ENCODE measurements around the gene SPPL2C. TPM values are rescaled to one million over a fixed set of nuclear protein-coding genes. Genes with fewer than 3 reads are reported as not detected.
"Not testable (repeated sequence)": the region's sequence is repeated elsewhere in the genome, so short reads cannot be mapped to it uniquely, and the experiment has no call there.

SPPL2C gene
- total RNA-seq, 2 donors from 2014 or later, result not detected

- DNase-seq (ENCODE audit: low spot score in 2 of 2), result no peak
- H3K36me3 Mint-ChIP-seq, result no peaks in the 10 kb centered on the region
- no peak for ATAC-seq
These were observed 13.5 kb downstream of the SPPL2C start for GRCh38 chr17:45857977-45858708.

GRCh38 chr17:45861165-45861564 is 16.5 kb downstream of the SPPL2C start:
- no peak for DNase-seq (ENCODE audit: low spot score in 2 of 2)
- H3K9me3 Mint-ChIP-seq, result no peaks in the 10 kb centered on the region
- no peak for ATAC-seq
- H3K27ac Mint-ChIP-seq, result no peak overlapping the region
- no peaks in the 10 kb centered on the region for H3K36me3 Mint-ChIP-seq

More at GRCh38 chr17:45857977-45858708, 13.5 kb downstream of the SPPL2C start:
- Mint-ChIP-seq H3K9me3 (no peaks in the 10 kb centered on the region), H3K27ac (no peak overlapping the region)

GRCh38 chr17:45862127-45862526 is 17.4 kb downstream of the SPPL2C start:
- H3K9me3 Mint-ChIP-seq; H3K27ac Mint-ChIP-seq; DNase-seq (ENCODE audit: low spot score in 2 of 2); H3K36me3 Mint-ChIP-seq; ATAC-seq: not testable (repeated sequence)

GRCh38 chr17:45863857-45864654 is 19.4 kb downstream of the SPPL2C start:
- no peaks in the 10 kb centered on the region for H3K36me3 Mint-ChIP-seq
- DNase-seq (ENCODE audit: low spot score in 2 of 2), result no peak
- no peaks in the 10 kb centered on the region for H3K9me3 Mint-ChIP-seq
- H3K27ac Mint-ChIP-seq, result no peak overlapping the region
- no peak for ATAC-seq

GRCh38 chr17:45867171-45867570 is 22.5 kb downstream of the SPPL2C start:
- Mint-ChIP-seq H3K27ac (no peak overlapping the region), H3K9me3 (no peaks in the 10 kb centered on the region), H3K36me3 (no peaks in the 10 kb centered on the region)
- DNase-seq (ENCODE audit: low spot score in 2 of 2) (no peak), ATAC-seq (no peak)

GRCh38 chr17:45867702-45868101 is 23.0 kb downstream of the SPPL2C start:
- ATAC-seq (no peak), DNase-seq (ENCODE audit: low spot score in 2 of 2) (no peak)
- Mint-ChIP-seq H3K9me3 (no peaks in the 10 kb centered on the region), H3K27ac (no peak overlapping the region), H3K36me3 (no peaks in the 10 kb centered on the region)

- H3K36me3 Mint-ChIP-seq, result no peaks in the 10 kb centered on the region
- H3K27ac Mint-ChIP-seq, result no peak overlapping the region
- no peaks in the 10 kb centered on the region for H3K9me3 Mint-ChIP-seq
- ATAC-seq, result no peak
- DNase-seq (ENCODE audit: low spot score in 2 of 2), result no peak
These were observed 23.6 kb downstream of the SPPL2C start for GRCh38 chr17:45868276-45868675.

- no peaks in the 10 kb centered on the region for H3K36me3 Mint-ChIP-seq
- no peaks in the 10 kb centered on the region for H3K9me3 Mint-ChIP-seq
- DNase-seq (ENCODE audit: low spot score in 2 of 2) (no peak), ATAC-seq (no peak)
- H3K27ac Mint-ChIP-seq, result no peak overlapping the region
These were observed 25.1 kb downstream of the SPPL2C start for GRCh38 chr17:45869676-45870341.

- no peak for ATAC-seq
- Mint-ChIP-seq H3K36me3 (no peaks in the 10 kb centered on the region), H3K27ac (no peak overlapping the region), H3K9me3 (no peaks in the 10 kb centered on the region)
- no peak for DNase-seq (ENCODE audit: low spot score in 2 of 2)
These were observed 25.8 kb downstream of the SPPL2C start for GRCh38 chr17:45870342-45870974.

GRCh38 chr17:45871718-45872117 is 27.0 kb downstream of the SPPL2C start:
- ATAC-seq (peak; percentile 30 to 44), DNase-seq (ENCODE audit: low spot score in 2 of 2) (no peak)
- no peak overlapping the region for H3K27ac Mint-ChIP-seq
- H3K36me3 Mint-ChIP-seq, result no peaks in the 10 kb centered on the region
- no peaks in the 10 kb centered on the region for H3K9me3 Mint-ChIP-seq

GRCh38 chr17:45873728-45874127 is 29.0 kb downstream of the SPPL2C start:
- ATAC-seq, result peak; percentile 79 to 87
- DNase-seq (ENCODE audit: low spot score in 2 of 2), result peak in 1 of 2 donors; percentile 20
- no peak overlapping the region for H3K27ac Mint-ChIP-seq
- no peaks in the 10 kb centered on the region for H3K36me3 Mint-ChIP-seq
- H3K9me3 Mint-ChIP-seq, result no peaks in the 10 kb centered on the region

- Mint-ChIP-seq H3K9me3 (no peaks in the 10 kb centered on the region), H3K27ac (no peak overlapping the region), H3K36me3 (no peaks in the 10 kb centered on the region)
- ATAC-seq (no peak), DNase-seq (ENCODE audit: low spot score in 2 of 2) (no peak)
These were observed 29.5 kb downstream of the SPPL2C start for GRCh38 chr17:45874151-45874550.

GRCh38 chr17:45876539-45876938 is 31.9 kb downstream of the SPPL2C start:
- DNase-seq (ENCODE audit: low spot score in 2 of 2) (no peak), ATAC-seq (no peak)
- H3K9me3 Mint-ChIP-seq, result no peaks in the 10 kb centered on the region
- no peaks in the 10 kb centered on the region for H3K36me3 Mint-ChIP-seq
- no peak overlapping the region for H3K27ac Mint-ChIP-seq

- Mint-ChIP-seq H3K36me3 (no peaks in the 10 kb centered on the region), H3K27ac (no peak overlapping the region), H3K9me3 (no peaks in the 10 kb centered on the region)
- ATAC-seq (no peak), DNase-seq (ENCODE audit: low spot score in 2 of 2) (no peak)
These were observed 32.8 kb downstream of the SPPL2C start for GRCh38 chr17:45877467-45877866.

GRCh38 chr17:45883063-45883462 is 38.4 kb downstream of the SPPL2C start:
- DNase-seq (ENCODE audit: low spot score in 2 of 2), result no peak
- Mint-ChIP-seq H3K27ac (no peak overlapping the region), H3K9me3 (peaks cover 0 to 3% of the 10 kb centered on the region in 2 donors), H3K36me3 (no peaks in the 10 kb centered on the region)
- no peak for ATAC-seq

- Mint-ChIP-seq H3K27ac (no peak overlapping the region), H3K9me3 (peaks cover 0 to 3% of the 10 kb centered on the region in 2 donors), H3K36me3 (no peaks in the 10 kb centered on the region)
- ATAC-seq, result no peak
- no peak for DNase-seq (ENCODE audit: low spot score in 2 of 2)
These were observed 42.2 kb downstream of the SPPL2C start for GRCh38 chr17:45886852-45887251.

GRCh38 chr17:45888392-45888791 is 43.7 kb downstream of the SPPL2C start:
- Mint-ChIP-seq H3K27ac (no peak overlapping the region), H3K36me3 (no peaks in the 10 kb centered on the region), H3K9me3 (peaks cover 0 to 3% of the 10 kb centered on the region in 2 donors)
- ATAC-seq (peak in 1 of 2 donors; percentile 80), DNase-seq (ENCODE audit: low spot score in 2 of 2) (no peak)

All from activated naive CD4-positive, alpha-beta T cell treated with anti-CD3 and anti-CD28 coated beads, Interleukin-2, amount 50 U/mL, for 72 hours (primary cell).